HepG2 (cell line): ENCODE results near the gene ABI3BP.

Experiments
- GABPA ChIP-seq, 2 experiments: IDR thresholded peaks; 2 replicates each; pipeline ENCODE4 v1.6.1; 2011 to 2016; ENCODE audit warnings: low read depth in 2 of 2, low read length in 1 of 2, missing biosample characterization in 1 of 2, missing genetic modification characterization in 1 of 2
- ZNF160 ChIP-seq: sonication (generic); formaldehyde crosslinking; IDR thresholded peaks from 2 replicates; pipeline ENCODE4 v1.8.0; 2022; ENCODE audit warnings: mild to moderate bottlenecking, inconsistent platforms, missing genetic modification reagents
- TF ChIP-seq, protein P1 (sequence below): sonication (generic); formaldehyde crosslinking; IDR thresholded peaks from 2 replicates; pipeline ENCODE4 v1.4.0; 2020; ENCODE audit warnings: missing genetic modification reagents

- TF ChIP-seq ZNF160 (no peak), GABPA (IDR thresholded peaks at IDR 0.05; ENCODE audit: low read depth, low read length) (no peak), GABPA (CRISPR knock-in tag; IDR thresholded peaks at IDR 0.05; ENCODE audit: low read depth) (no peak)
- TF ChIP-seq, protein P1, sequence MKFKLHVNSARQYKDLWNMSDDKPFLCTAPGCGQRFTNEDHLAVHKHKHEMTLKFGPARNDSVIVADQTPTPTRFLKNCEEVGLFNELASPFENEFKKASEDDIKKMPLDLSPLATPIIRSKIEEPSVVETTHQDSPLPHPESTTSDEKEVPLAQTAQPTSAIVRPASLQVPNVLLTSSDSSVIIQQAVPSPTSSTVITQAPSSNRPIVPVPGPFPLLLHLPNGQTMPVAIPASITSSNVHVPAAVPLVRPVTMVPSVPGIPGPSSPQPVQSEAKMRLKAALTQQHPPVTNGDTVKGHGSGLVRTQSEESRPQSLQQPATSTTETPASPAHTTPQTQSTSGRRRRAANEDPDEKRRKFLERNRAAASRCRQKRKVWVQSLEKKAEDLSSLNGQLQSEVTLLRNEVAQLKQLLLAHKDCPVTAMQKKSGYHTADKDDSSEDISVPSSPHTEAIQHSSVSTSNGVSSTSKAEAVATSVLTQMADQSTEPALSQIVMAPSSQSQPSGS (CRISPR knock-in tag): no peak
Observed at GRCh38 chr3:100700708-100701107, 292.5 kb downstream of the ABI3BP start.
